Thymus (tissue), 11 donors: ENCODE results near the gene NOTCH2. TPM values are rescaled to one million over a fixed set of nuclear protein-coding genes. Genes with fewer than 3 reads are reported as not detected.

Experiments used
- DNase-seq, 9 donors: peaks; one replicate each; pipeline ENCODE4 v3.0.0-alpha.2; 2013; ENCODE audit warnings: low spot score in 9 of 9, low read depth in 6 of 9, missing footprints in 1 of 9
- H3K27ac ChIP-seq, 2 donors: one replicate each; pipeline ENCODE4 v1.5.1; 2013; ENCODE audit warnings: control low read depth in 1 of 2, low read depth in 1 of 2, low read length in 1 of 2, mild to moderate bottlenecking in 1 of 2, moderate library complexity in 1 of 2
- H3K27me3 ChIP-seq, 2 donors: one replicate each; pipeline ENCODE4 v1.5.1; 2013; ENCODE audit warnings: low read length in 1 of 2; ENCODE audit not compliant: control insufficient read depth in 2 of 2, insufficient read depth in 1 of 2
- H3K36me3 ChIP-seq, 2 donors: one replicate each; pipeline ENCODE4 v1.5.1; 2013; ENCODE audit warnings: low read length in 1 of 2, mild to moderate bottlenecking in 1 of 2, moderate library complexity in 1 of 2; ENCODE audit not compliant: control insufficient read depth in 2 of 2, insufficient read depth in 2 of 2
- H3K4me1 ChIP-seq, 2 donors: one replicate each; pipeline ENCODE4 v1.5.1; 2013; ENCODE audit warnings: low read length in 2 of 2; ENCODE audit not compliant: control insufficient read depth in 2 of 2, insufficient read depth in 2 of 2
- H3K4me3 ChIP-seq, 2 donors: one replicate each; pipeline ENCODE4 v1.5.1; 2013; ENCODE audit warnings: low read length in 2 of 2, control low read depth in 1 of 2, mild to moderate bottlenecking in 1 of 2
- H3K9me3 ChIP-seq, 2 donors: one replicate each; pipeline ENCODE4 v1.5.1; 2013; ENCODE audit warnings: low read length in 1 of 2, mild to moderate bottlenecking in 1 of 2; ENCODE audit not compliant: control insufficient read depth in 2 of 2, insufficient read depth in 1 of 2
- WGBS: extraction: QIAGEN DNeasy Blood & Tissue Kit; methylation state at CpG from one replicate; pipeline ENCODE4 v1.1.7; 2013; 5-methylcytosine and 5-hydroxymethylcytosine counted together
- polyA plus RNA-seq: library from polyadenylated mRNA; stranded (reverse); fragments of 200-250 nt; gene quantifications from one replicate; pipeline ENCODE4 v1.2.3, GENCODE V29; 2013
- total RNA-seq: library from RNA; stranded (reverse); fragments of 120-200 nt; gene quantifications from one replicate; pipeline ENCODE4 v1.2.4, GENCODE V29; 2013
- donor health status: healthy.

Gene NOTCH2
- total and polyA plus RNA-seq, 2 donors: 13.0 to 23.5 TPM

- H3K4me3 ChIP-seq: no peak overlapping the region
- DNase-seq: no peak
- WGBS: over 99% methylated on average over 2 of the region's 2 CpGs
- H3K36me3 ChIP-seq: no peaks in the 10 kb centered on the region
- no peaks in the 10 kb centered on the region for H3K27me3 ChIP-seq
- no peaks in the 10 kb centered on the region for H3K9me3 ChIP-seq
- no peaks in the 10 kb centered on the region for H3K4me1 ChIP-seq
- no peak overlapping the region for H3K27ac ChIP-seq
These were observed 170.9 kb downstream of the NOTCH2 start for GRCh38 chr1:119898530-119898929.

DNA sequence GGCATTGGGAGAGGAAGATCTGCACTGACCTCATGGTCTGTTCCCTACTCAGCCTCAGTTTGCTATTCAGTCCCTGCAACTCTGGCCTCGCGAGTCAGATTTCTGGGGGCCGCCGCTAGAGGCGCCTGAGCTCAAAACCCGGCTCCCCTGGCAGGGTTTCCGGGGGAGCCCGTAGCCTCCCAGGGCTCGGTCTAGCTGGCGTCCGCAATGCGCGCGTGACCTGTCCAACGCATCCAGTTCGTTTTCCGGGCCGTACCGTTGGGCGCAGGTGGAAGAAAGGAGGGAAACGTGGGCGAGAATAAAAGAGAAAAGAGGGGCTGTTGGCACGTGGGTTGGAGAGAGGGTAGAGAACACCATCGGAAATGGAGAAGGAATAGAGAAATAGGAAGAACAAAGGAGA is 173.2 kb downstream of the NOTCH2 start, which contains the start of gene ADAM30:
TSS of gene ADAM30 (minus strand) at position 213 of the 400 bp plus-strand sequence. CDS start at position 34, 179 bp downstream.
- Histone ChIP-seq H3K4me1 (no peaks in the 10 kb centered on the region), H3K27ac (no peak within 1 kb of the TSS), H3K9me3 (no peaks in the 10 kb centered on the region), H3K36me3 (no peaks in the 10 kb centered on the region), H3K27me3 (no peaks in the 10 kb centered on the region), H3K4me3 (no peak within 1 kb of the TSS)
- no peak for DNase-seq
- 81% methylated on average over 24 of the region's 24 CpGs for WGBS

DNA sequence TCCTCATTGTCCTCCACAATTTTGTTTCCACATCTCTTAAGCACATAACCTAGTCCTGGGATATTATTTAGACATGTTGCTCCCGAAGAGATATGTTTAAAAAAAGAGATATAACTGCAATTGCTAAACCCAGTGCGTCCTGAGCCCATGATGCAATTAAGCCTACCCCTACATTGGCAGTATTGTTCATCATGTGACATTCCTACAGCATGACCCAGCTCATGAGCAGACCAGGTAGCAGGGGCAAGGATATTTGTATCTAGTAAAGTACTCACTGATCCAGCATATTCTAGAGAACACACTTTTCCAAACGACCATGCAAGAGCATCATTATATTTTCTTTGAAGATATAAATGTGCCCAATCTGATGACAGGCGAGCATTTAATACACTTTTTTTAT is 174.4 kb downstream of the NOTCH2 start:
- 96% methylated on average over 4 of the region's 4 CpGs for WGBS

DNA sequence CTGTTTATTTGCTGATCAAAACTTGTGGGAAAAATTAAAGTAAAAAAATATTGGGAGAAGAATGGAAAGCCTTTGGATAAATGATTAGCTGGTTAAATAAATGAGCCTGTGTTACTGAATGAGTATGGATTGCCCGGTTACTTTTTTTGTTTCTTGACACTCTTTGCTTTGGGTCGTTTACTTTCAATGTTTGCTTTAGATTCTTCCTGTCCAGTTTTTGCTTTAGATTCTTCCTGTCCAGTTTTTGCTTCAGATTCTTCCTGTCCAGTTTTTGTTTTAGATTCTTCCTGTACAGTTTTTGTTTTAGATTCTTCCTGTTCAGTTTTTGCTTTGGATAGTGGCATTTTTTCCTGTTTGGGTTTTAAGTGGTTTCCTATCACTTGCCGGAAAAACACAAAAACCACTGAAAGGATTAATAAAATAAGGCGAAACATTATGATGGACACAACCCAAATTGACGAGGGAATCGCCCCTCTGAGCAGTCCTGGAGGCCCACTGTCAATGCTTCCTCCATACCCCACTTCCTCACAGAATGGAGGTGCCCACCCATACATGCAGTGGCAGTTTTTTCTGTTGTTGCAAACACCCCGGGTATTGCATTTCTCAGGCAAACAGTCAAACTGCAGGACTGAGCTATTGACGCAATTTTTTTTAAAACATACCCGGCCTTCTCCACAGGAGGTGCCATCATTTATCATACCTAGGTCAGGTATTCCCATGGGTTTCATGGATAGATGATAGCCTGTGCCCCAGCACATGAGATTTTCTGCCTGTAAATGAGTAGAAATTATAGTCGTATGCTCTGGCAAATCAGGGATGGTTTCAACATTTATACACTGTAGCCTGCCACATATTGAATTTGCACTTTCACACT is 175.4 kb downstream of the NOTCH2 start:
- Histone ChIP-seq H3K4me3 (no peak overlapping the region), H3K4me1 (no peaks in the 10 kb centered on the region), H3K36me3 (no peaks in the 10 kb centered on the region), H3K27ac (no peak overlapping the region), H3K9me3 (no peaks in the 10 kb centered on the region), H3K27me3 (no peaks in the 10 kb centered on the region)
- 85% methylated on average over 10 of the region's 10 CpGs for WGBS
- DNase-seq: no peak

More for the DNA sequence above, 174.4 kb downstream of the NOTCH2 start:
- Histone ChIP-seq H3K27ac (no peak overlapping the region), H3K9me3 (no peaks in the 10 kb centered on the region), H3K36me3 (no peaks in the 10 kb centered on the region), H3K27me3 (no peaks in the 10 kb centered on the region), H3K4me1 (no peaks in the 10 kb centered on the region), H3K4me3 (no peak overlapping the region)
- no peak for DNase-seq

GRCh38 chr1:119893238-119893791 is 176.1 kb downstream of the NOTCH2 start:
- Histone ChIP-seq H3K4me3 (no peak overlapping the region), H3K4me1 (no peaks in the 10 kb centered on the region), H3K27ac (no peak overlapping the region), H3K27me3 (no peaks in the 10 kb centered on the region), H3K36me3 (no peaks in the 10 kb centered on the region), H3K9me3 (no peaks in the 10 kb centered on the region)
- no peak for DNase-seq
- WGBS: 74% methylated on average over 6 of the region's 6 CpGs

GRCh38 chr1:119891386-119891785 is 178.1 kb downstream of the NOTCH2 start:
- no peaks in the 10 kb centered on the region for H3K27me3 ChIP-seq
- WGBS: 96% methylated on average over 1 of the region's 1 CpG
- DNase-seq: no peak

DNA sequence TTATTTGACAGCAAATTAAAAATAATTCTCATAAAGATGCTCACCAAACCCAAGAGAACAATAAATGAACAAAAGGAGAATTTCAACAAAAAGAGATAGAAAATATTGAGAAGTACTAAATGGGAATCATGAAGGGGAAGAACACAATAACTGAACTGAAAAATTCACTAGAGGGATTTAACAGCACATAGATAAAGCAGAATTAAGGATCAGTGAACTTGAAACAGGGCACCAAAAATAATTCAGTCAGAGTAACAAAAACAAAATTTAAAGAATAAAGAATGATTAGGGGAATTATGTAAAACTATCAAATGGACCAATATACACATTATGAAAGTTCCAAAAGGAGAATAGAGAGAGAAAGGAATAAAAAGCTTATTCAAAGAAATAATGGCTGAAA is 181.0 kb downstream of the NOTCH2 start:
- Histone ChIP-seq H3K9me3 (no peaks in the 10 kb centered on the region), H3K4me1 (no peaks in the 10 kb centered on the region), H3K27ac (no peak overlapping the region), H3K27me3 (no peaks in the 10 kb centered on the region), H3K4me3 (no peak overlapping the region), H3K36me3 (no peaks in the 10 kb centered on the region)
- DNase-seq: no peak

More at GRCh38 chr1:119891386-119891785, 178.1 kb downstream of the NOTCH2 start:
- H3K36me3 ChIP-seq: no peaks in the 10 kb centered on the region
- H3K27ac ChIP-seq: no peak overlapping the region
- H3K4me1 ChIP-seq: no peaks in the 10 kb centered on the region
- H3K9me3 ChIP-seq: no peaks in the 10 kb centered on the region
- H3K4me3 ChIP-seq: no peak overlapping the region

DNA sequence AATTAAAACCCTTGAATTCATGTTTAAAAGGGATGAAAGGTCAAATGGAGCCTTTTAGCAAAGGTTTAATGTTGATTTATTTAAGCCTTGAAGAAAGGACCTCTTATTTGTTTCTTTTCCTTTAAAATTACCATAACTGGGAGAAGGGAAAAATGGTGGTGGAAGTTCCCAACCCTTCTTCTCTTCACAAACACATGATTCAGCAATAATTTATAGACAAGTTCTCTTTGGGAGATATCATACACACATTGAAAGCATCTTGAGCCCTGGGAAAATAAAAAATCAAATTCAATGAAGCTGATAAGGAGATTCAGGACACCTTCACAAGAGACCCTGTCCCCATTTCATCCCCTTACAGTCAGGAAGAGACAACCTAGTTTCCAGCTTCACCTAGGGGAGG is 182.0 kb downstream of the NOTCH2 start:
- Histone ChIP-seq H3K9me3 (no peaks in the 10 kb centered on the region), H3K4me3 (no peak overlapping the region), H3K27ac (no peak overlapping the region), H3K4me1 (no peaks in the 10 kb centered on the region), H3K36me3 (no peaks in the 10 kb centered on the region), H3K27me3 (no peaks in the 10 kb centered on the region)
- DNase-seq: no peak

GRCh38 chr1:119885903-119886783 is 183.3 kb downstream of the NOTCH2 start:
- H3K27me3 ChIP-seq: no peaks in the 10 kb centered on the region
- H3K27ac ChIP-seq: no peak overlapping the region
- peak in 8 of 9 donors; percentile 7 to 57 (median 26) for DNase-seq
- no peaks in the 10 kb centered on the region for H3K36me3 ChIP-seq
- H3K9me3 ChIP-seq: no peaks in the 10 kb centered on the region
- no peaks in the 10 kb centered on the region for H3K4me1 ChIP-seq
- 85% methylated on average over 11 of the region's 11 CpGs for WGBS
- no peak overlapping the region for H3K4me3 ChIP-seq
